ENCODE results near the gene CEP68.
"Not testable (repeated sequence)": the region's sequence is repeated elsewhere in the genome, so short reads cannot be mapped to it uniquely, and the experiment has no call there.

The CEP68 gene

DNA sequence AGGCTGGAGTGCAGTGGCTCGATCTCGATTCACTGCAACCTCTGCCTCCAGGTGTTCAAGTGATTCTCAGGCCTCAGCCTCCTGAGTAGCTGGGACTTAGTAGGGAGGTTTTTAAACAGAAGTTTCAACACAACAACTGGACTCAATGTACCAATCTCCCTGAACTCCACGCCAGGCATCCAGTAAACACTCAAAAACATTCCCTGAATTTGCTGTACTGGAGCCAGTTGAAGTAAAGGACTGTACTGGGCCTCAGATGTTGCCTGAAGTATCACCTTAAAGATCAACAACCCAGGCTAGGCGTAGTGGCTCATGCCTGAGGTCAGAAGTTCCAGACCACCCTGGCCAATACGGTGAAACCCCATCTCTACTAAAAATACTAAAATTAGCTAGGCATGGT is 51.3 kb downstream of the CEP68 start:
- TF ChIP-seq POLR2AphosphoS5 (IDR thresholded peaks at IDR 0.05; ENCODE audit: low read depth, low read length) (no peak), TAF1 (IDR thresholded peaks at IDR 0.05; ENCODE audit: borderline replicate concordance, low read depth, low read length) (no peak), POLR2A (IDR thresholded peaks at IDR 0.05; ENCODE audit: low read depth, low read length) (no peak)
- DNase-seq (ENCODE audit: insufficient read length) (no peak), FAIRE-seq (no peak)

DNA sequence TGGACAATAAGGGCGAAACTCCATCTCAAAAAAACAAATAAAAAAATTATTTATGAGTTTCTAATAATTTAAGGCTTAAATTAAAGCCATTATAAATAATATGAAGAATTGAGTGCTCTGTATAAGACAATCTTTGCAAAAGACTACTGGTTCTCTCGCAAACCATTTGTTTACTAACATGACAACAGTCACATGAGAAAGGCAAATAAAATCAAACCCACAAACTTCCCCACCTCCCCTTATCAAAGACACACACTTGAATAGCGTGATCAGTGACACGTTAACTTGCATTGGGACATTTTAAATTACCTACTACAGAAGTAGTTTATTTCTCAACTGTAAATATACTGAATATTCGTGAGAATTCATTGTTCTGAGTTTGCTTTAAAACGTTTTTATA is 52.6 kb downstream of the CEP68 start:
- FAIRE-seq, result no peak
- no peak for DNase-seq (ENCODE audit: insufficient read length)
- TF ChIP-seq POLR2A (IDR thresholded peaks at IDR 0.05; ENCODE audit: low read depth, low read length) (no peak), TAF1 (IDR thresholded peaks at IDR 0.05; ENCODE audit: borderline replicate concordance, low read depth, low read length) (no peak), POLR2AphosphoS5 (IDR thresholded peaks at IDR 0.05; ENCODE audit: low read depth, low read length) (no peak)

DNA sequence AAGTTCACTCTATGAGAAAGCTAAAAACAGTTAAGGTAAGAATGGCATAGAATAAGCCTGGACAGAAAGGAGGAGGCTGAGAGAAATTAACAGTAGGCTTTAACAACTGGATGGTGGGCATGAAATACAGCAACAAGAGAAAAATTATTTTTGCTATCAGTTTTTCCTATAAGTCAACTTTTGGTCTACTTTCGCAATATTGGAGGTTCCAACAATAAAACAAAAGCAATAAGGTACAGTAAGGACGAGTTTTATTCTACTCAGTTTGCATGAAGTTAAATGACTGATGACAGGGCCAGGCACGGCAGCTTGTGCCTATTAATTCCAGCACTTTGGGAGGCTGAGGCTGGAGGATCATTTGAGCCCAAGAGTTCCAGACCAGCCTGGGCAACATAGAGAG is 56.4 kb downstream of the CEP68 start:
- DNase-seq (ENCODE audit: insufficient read length) (no peak), FAIRE-seq (no peak)
- TF ChIP-seq TAF1 (IDR thresholded peaks at IDR 0.05; ENCODE audit: borderline replicate concordance, low read depth, low read length) (no peak), POLR2AphosphoS5 (IDR thresholded peaks at IDR 0.05; ENCODE audit: low read depth, low read length) (no peak), POLR2A (IDR thresholded peaks at IDR 0.05; ENCODE audit: low read depth, low read length) (no peak)

DNA sequence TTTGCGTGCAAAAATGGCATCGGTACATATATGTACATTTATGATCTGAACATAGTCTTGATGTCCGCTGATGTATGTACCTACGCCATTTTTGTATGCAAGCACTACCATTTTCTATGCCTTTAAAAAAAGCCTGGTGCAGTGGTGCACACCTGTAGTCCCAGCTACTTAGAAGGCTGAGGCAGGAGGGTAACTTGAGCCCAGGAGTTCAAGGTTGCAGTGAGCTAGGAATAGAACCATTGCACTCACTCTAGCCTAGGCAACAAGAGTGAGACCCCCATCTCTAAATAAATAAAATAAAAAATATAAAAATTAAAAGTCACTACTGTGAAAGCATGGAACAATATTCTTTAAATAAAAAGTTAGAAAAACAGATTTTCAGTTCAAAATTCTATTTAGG is 57.0 kb downstream of the CEP68 start:
- FAIRE-seq, result no peak
- DNase-seq (ENCODE audit: insufficient read length), result no peak
- TF ChIP-seq TAF1 (IDR thresholded peaks at IDR 0.05; ENCODE audit: borderline replicate concordance, low read depth, low read length) (no peak), POLR2A (IDR thresholded peaks at IDR 0.05; ENCODE audit: low read depth, low read length) (no peak), POLR2AphosphoS5 (IDR thresholded peaks at IDR 0.05; ENCODE audit: low read depth, low read length) (no peak)

DNA sequence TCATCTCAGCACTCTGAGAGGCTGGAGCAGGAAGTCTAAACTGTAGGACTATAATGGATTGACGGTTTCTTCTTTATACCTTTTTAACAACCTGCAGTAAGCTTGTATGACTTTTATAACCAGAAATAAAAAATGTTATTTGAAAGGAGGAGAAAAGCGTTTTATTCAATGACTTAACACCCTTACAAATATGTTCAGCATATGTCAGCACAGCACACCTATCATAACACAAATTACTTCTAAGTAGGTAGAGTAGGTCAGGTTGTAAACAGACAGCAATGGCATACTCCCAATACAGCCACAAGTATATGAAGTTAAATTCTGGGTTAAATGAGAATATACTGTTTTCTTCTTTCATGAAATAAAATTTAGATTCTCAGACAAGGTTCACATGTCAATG is 57.6 kb downstream of the CEP68 start:
- DNase-seq (ENCODE audit: insufficient read length) (no peak), FAIRE-seq (no peak)
- TF ChIP-seq POLR2A (IDR thresholded peaks at IDR 0.05; ENCODE audit: low read depth, low read length), result no peak
- no peak for TF ChIP-seq TAF1 (IDR thresholded peaks at IDR 0.05; ENCODE audit: borderline replicate concordance, low read depth, low read length)
- TF ChIP-seq POLR2AphosphoS5 (IDR thresholded peaks at IDR 0.05; ENCODE audit: low read depth, low read length), result no peak

DNA sequence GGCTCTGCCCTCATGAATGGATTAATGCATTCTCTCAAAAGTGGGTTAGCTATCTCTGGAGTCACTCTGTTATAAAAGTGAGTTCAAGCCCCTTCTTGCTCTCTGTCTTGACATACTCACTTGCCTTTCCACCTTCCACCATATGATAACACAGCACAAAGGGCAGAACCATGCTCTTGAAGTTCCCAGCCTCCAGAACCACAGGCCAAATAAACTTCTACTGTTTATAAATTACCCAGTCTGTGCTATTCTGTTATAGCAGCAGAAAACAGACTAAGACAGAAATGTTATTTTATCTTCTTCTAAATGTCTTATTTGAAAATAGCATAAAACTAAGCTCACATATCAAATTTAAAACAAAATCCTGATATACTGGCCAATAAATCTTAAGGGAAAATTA is 58.7 kb downstream of the CEP68 start:
- no peak for FAIRE-seq
- TF ChIP-seq POLR2A (IDR thresholded peaks at IDR 0.05; ENCODE audit: low read depth, low read length) (no peak), TAF1 (IDR thresholded peaks at IDR 0.05; ENCODE audit: borderline replicate concordance, low read depth, low read length) (no peak), POLR2AphosphoS5 (IDR thresholded peaks at IDR 0.05; ENCODE audit: low read depth, low read length) (no peak)
- no peak for DNase-seq (ENCODE audit: insufficient read length)

DNA sequence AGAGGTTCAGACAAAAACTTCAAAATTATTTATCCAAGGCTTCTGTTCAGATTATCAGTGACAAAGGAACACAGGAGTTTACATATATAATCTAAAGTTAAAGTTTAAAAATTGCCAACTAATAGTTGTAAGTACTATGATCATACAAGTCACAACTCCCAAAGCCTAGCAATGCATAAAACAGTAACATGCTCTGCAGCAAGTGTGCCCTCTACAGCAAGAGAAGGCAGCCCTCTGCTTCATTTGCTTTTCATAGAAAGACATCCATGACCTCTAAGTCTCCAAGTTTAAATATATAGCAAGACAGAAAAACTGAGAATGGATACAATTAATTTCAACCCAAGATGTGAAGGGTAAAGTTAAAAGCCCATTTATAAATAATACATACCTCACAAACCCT is 60.4 kb downstream of the CEP68 start:
- no peak for TF ChIP-seq TAF1 (IDR thresholded peaks at IDR 0.05; ENCODE audit: borderline replicate concordance, low read depth, low read length)
- TF ChIP-seq POLR2A (IDR thresholded peaks at IDR 0.05; ENCODE audit: low read depth, low read length), result no peak
- TF ChIP-seq POLR2AphosphoS5 (IDR thresholded peaks at IDR 0.05; ENCODE audit: low read depth, low read length), result no peak
- FAIRE-seq, result no peak
- DNase-seq (ENCODE audit: insufficient read length), result no peak

DNA sequence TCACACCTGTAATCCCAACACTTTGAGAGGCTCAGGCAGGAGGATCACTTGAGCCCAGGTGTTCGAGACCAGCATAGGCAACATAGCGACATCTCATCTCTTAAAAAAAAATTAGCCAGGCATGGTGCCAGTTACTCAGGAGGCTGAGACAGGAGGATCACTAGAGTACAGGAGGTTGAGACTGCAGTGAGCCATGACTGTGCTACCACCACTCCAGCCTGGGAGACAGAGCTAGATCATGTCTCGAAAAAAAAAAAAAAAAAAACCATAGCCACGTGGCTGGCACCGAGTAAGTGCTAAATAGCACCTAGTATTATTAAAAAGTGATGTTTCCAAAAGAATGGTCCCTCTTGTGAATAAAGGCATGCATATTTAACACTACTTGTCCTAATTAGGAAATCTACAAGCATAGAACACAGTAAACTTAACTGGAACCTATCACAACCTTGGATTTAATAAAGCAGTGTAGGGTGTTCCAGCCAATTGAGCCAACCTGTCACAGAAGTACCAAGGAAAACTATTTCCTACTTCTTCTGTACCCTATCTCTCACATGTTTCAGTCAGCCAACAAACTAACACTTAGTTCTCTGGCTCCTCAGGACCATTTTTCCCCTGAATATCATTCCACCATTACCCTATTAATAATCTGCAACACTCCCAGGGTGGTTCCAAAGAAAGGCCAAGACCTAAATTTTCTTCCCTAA is 64.9 kb downstream of the CEP68 start:
- TF ChIP-seq POLR2AphosphoS5 (IDR thresholded peaks at IDR 0.05; ENCODE audit: low read depth, low read length), result no peak
- no peak for TF ChIP-seq TAF1 (IDR thresholded peaks at IDR 0.05; ENCODE audit: borderline replicate concordance, low read depth, low read length)
- no peak for TF ChIP-seq POLR2A (IDR thresholded peaks at IDR 0.05; ENCODE audit: low read depth, low read length)
- DNase-seq (ENCODE audit: insufficient read length), result no peak
- no peak for FAIRE-seq

DNA sequence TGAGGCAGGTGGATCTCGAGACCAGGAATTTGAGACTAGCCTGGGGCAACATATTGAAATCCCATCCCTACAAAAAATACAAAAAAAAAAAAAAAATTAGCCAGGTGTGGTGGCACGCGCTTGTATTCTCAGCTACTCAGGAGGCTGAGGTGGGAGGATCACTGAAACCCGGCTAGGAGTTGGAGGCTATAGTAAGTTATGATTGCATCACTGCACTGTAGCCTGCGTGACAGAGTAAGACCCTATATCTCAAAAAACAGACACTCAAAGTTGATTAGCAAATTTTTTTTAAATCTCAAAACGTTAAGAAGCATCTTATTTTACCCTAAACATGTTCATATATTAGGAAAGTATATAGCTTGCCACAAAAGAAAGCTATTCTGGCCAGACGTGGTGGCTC is 66.1 kb downstream of the CEP68 start:
- TF ChIP-seq POLR2AphosphoS5 (IDR thresholded peaks at IDR 0.05; ENCODE audit: low read depth, low read length), result no peak
- no peak for TF ChIP-seq POLR2A (IDR thresholded peaks at IDR 0.05; ENCODE audit: low read depth, low read length)
- no peak for TF ChIP-seq TAF1 (IDR thresholded peaks at IDR 0.05; ENCODE audit: borderline replicate concordance, low read depth, low read length)
- FAIRE-seq (no peak), DNase-seq (ENCODE audit: insufficient read length) (no peak)

DNA sequence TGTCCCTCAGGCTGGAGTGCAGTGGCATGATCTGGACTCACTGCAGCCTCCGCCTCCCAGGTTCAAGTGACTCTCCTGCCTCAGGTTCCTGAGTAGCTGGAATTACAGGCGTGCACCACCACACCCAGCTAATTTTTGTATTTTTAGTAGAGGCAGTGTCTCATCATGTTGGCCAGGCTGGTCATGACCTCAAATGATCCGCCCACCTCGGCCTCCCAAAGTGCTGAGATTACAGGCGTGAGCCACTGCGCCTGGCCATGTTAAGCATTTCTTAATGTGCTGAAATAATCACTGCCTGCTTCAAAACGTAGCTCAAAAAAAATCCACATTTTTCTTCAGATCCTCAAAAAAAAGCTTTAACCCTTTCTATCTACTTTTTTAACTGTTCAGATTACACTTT is 69.2 kb downstream of the CEP68 start:
- FAIRE-seq; DNase-seq (ENCODE audit: insufficient read length): not testable (repeated sequence)

DNA sequence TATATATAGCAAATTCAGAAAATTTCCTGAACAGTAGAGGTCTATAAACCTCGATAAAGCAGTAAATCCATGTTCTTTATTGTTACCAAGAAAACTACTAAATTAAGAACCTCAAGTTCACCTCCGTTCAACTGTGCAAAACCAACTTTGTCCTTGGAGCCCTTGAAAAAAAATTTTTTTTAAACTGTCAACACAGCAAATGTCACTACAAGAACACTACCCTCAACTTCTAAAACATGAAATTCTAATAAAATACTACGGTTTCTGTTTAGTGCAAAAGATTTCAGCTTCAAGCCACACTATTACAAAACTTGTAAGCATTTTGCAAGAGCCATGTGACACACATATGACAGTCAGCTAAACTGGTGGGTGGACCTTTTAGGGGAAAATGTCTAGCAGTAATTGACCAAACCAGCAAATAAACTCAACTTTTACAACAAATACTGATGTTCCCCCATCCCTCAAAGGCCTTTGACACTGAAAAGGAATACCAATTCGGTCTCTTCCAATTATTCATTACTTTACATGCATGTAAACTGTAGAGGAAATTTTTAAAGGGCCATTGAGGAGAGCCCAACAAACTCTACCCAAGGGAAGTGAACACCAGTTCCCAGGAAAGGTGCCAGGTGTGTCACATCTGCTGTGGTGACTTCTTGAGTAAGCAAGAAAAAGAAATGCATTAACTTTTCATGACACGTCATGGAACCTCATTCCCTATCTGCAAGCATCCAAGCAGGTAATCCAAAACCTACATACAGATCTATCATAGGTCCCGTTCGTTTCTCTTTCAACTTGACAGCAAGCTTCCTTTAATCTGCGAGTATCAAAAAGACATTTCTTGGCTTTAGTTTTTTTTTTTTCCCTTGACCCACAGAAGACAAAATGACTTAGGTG is 72.3 kb downstream of the CEP68 start:
- no peak for TF ChIP-seq POLR2AphosphoS5 (IDR thresholded peaks at IDR 0.05; ENCODE audit: low read depth, low read length)
- TF ChIP-seq TAF1 (IDR thresholded peaks at IDR 0.05; ENCODE audit: borderline replicate concordance, low read depth, low read length), result no peak
- no peak for TF ChIP-seq POLR2A (IDR thresholded peaks at IDR 0.05; ENCODE audit: low read depth, low read length)
- no peak for FAIRE-seq
- no peak for DNase-seq (ENCODE audit: insufficient read length)

DNA sequence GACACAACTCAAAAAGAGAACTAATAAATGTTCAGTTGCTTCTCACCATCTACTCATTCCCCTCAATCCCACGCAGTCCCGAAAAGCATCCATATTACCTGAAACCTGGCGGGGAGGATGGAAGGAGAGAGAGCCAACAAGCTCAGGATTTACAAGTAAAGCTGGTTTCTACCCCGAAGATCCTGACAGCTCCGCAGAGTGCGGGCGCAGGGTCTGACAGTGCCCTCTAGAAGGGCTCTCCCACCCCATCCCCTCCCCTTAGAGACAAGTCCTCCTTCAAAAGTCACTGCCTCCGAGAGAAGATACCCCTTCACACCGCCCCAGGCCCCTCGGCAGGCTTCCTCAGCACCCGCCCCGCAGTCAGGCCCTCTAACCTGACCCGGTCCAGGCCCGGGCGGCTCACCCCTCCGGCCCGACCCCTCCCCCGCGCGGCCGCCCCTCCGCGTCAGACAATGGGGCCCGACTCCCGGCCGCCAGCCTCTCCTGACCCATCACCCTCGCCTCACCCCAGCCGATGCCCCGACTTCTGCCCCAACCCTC is 73.1 kb downstream of the CEP68 start:
- no peak for TF ChIP-seq POLR2AphosphoS5 (IDR thresholded peaks at IDR 0.05; ENCODE audit: low read depth, low read length)
- TF ChIP-seq TAF1 (IDR thresholded peaks at IDR 0.05; ENCODE audit: borderline replicate concordance, low read depth, low read length), result no peak
- TF ChIP-seq POLR2A (IDR thresholded peaks at IDR 0.05; ENCODE audit: low read depth, low read length), result no peak
- peak; percentile 22 for DNase-seq (ENCODE audit: insufficient read length)
- no peak for FAIRE-seq
